Measurements from ENCODE around the gene HMCN1.

The HMCN1 gene

DNA sequence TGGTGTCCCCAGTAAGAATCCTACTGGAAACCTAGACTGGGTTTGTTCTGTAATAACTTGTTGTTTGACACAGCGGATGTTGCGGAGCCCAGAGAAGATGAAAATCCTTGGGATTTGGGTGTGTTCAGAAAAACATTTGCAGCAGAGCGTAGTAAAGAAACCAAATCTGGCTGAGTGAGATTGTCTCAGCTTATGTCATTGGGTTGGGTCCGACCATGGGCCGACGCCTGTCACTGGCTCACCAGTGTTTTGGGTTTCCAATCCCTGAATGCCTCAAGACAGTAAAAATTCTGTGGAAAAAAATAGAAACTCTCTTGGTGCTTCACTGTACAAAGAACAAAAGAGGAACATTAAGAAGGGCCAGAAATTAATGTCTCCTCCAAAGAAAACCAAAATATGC is 494.6 kb downstream of the HMCN1 start:
- no peak for DNase-seq (ENCODE audit: low read depth)
- TF ChIP-seq, protein P1, sequence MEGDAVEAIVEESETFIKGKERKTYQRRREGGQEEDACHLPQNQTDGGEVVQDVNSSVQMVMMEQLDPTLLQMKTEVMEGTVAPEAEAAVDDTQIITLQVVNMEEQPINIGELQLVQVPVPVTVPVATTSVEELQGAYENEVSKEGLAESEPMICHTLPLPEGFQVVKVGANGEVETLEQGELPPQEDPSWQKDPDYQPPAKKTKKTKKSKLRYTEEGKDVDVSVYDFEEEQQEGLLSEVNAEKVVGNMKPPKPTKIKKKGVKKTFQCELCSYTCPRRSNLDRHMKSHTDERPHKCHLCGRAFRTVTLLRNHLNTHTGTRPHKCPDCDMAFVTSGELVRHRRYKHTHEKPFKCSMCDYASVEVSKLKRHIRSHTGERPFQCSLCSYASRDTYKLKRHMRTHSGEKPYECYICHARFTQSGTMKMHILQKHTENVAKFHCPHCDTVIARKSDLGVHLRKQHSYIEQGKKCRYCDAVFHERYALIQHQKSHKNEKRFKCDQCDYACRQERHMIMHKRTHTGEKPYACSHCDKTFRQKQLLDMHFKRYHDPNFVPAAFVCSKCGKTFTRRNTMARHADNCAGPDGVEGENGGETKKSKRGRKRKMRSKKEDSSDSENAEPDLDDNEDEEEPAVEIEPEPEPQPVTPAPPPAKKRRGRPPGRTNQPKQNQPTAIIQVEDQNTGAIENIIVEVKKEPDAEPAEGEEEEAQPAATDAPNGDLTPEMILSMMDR (conservative IDR thresholded peaks at IDR 0.05; ENCODE audit: low read length) = no peak
- H3K4me3 ChIP-seq (ENCODE audit: low read length) = no peak overlapping the region

DNA sequence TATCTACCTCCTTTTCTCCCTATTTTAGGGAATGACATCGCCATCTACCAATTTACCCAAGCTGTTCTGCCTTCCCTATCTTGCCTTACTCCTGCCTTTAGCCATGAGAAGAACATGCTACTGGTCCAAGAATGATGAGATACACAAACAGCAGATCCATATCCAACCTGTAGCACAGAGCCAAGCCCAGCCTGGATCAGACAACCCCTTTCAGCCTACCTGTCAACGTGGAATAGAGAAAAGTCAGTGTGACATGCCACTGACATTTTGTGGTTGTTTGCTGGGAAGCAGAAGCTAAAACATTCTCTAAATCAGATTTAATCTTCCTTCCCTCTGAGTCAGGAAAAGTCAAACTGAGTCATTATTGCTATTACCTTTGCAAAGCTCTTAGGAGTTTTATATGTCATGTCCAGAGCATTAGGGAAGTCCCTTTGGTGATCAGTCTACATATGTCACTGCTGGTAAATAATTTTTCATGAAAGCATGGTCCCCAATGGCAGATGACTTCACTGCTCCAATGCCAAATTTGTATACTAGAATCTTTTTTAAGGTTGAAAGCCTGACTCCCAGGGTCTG is 497.8 kb downstream of the HMCN1 start:
- TF ChIP-seq, protein P1 (conservative IDR thresholded peaks at IDR 0.05; ENCODE audit: low read length) = no peak
- H3K4me3 ChIP-seq (ENCODE audit: low read length) = no peak overlapping the region
- DNase-seq (ENCODE audit: low read depth) = no peak

DNA sequence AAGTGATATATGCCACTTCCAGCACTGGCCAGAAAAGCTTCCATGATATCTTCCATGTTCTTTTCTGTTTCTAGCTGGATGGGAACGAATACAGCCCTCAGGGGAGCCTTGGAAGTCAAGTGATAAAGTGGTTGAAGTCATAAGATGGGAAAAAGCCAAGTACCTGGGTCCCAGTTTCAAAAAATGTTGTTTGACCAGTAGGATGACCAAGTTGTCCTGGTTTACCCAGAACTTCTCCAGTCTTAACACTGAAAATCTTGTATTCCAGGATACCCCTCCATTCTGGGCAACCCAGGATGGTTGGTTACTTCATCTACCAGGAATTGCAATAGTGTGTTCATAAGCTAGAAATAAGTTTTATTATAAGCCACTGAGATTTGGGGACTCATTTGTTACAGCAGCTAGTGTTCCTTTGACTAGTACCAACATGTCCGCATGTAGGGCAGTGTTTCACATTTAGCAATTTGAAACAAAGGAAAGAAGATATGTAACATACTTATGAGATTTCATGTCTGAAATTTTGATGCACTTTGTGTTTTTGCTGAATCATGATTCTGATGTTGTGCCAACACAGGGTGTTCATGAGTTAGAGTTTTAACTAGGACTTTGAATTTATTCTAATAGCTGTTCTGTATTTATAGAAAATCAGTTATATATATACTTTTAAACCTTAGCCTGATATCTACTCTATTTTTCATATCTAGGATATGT is 500.9 kb downstream of the HMCN1 start:
- DNase-seq (ENCODE audit: low read depth) = no peak
- TF ChIP-seq, protein P1 (conservative IDR thresholded peaks at IDR 0.05; ENCODE audit: low read length) = no peak
- no peak overlapping the region for H3K4me3 ChIP-seq (ENCODE audit: low read length)

DNA sequence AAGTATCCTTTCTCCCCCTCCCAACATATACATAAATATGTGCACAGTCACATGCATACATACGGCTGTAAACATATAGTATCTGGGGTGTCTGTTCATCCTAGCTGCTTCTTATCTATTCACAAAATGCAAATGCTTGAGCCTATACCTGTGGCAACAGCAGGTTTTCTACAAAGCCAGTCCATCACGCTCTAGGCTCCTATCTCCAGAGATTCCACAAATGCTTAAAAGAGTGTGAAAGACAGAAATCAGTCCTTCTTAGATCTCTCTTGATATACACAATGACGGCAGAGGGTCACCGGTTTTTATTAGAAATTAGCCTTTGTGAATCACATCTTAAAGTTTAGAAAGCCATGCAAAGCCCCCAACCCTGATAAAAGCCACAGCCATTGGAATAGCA is 501.5 kb downstream of the HMCN1 start:
- no peak overlapping the region for H3K4me3 ChIP-seq (ENCODE audit: low read length)
- no peak for DNase-seq (ENCODE audit: low read depth)
- TF ChIP-seq, protein P1 (conservative IDR thresholded peaks at IDR 0.05; ENCODE audit: low read length) = no peak

DNA sequence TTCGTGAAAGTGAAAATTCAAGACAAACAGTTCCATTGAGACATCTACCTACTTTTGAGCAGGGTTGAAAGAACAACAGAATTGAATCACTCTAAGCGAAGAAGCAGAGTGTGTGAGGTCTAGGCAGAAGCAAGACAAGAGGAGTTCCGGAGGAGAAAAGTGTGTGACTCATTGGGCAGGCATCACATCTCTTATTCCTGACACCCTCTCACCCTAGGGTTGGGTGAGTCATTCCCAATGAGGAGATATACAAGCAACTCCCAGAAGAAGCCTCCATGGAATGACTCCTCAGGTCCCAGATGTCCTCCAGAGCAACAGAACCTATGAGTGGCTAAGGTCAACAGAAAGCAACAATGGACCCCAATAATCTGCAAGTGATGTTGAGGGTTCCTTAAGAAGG is 502.7 kb downstream of the HMCN1 start:
- H3K4me3 ChIP-seq (ENCODE audit: low read length) = no peak overlapping the region
- TF ChIP-seq, protein P1 (conservative IDR thresholded peaks at IDR 0.05; ENCODE audit: low read length) = no peak
- DNase-seq (ENCODE audit: low read depth) = peak; percentile 93

DNA sequence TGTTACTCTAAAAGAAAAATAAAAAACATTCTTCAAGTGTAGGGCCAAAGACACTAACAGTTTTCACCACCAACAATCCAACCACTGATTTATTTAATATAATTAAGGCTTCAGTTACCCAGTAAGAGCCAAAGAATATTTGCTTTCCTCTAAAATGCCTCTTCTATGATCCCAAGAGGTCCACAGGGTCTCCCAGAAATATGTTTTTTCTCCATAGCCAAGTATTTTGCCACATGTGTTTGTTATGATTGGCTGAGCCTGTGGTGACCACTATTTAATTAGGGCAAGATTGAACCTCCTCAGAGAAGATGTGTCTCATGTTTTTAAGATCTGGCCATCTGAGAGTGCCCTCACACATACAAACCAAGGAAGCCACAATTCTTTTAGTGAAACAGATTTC is 505.0 kb downstream of the HMCN1 start:
- TF ChIP-seq, protein P1 (conservative IDR thresholded peaks at IDR 0.05; ENCODE audit: low read length) = no peak
- no peak overlapping the region for H3K4me3 ChIP-seq (ENCODE audit: low read length)
- peak; percentile 68 for DNase-seq (ENCODE audit: low read depth)

DNA sequence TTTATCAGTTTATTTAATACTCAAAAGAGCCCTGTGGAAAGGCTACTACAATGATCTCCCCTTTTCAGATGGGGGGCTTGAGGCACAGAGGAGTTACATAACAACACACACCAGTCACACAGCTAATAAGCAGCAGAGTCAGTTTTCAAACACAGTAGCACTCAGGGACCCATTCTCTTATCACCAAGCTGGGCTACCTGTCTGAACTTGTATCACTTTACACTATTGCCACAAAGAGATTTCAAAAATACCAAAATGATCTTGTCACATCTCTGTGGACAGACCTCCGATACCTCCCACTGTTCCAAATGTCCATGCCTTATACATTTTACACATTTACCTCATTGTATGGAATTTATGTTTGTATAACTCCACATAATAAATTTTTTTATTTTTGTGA is 506.2 kb downstream of the HMCN1 start:
- DNase-seq (ENCODE audit: low read depth) = no peak
- TF ChIP-seq, protein P1 (conservative IDR thresholded peaks at IDR 0.05; ENCODE audit: low read length) = no peak
- no peak overlapping the region for H3K4me3 ChIP-seq (ENCODE audit: low read length)
